ENCODE data around the gene GCSH. TPM values are rescaled to one million over a fixed set of nuclear protein-coding genes. Genes with fewer than 3 reads are reported as not detected.

Gene GCSH
- total RNA-seq, 1 experiment from 2014 or later = 109 TPM

DNA sequence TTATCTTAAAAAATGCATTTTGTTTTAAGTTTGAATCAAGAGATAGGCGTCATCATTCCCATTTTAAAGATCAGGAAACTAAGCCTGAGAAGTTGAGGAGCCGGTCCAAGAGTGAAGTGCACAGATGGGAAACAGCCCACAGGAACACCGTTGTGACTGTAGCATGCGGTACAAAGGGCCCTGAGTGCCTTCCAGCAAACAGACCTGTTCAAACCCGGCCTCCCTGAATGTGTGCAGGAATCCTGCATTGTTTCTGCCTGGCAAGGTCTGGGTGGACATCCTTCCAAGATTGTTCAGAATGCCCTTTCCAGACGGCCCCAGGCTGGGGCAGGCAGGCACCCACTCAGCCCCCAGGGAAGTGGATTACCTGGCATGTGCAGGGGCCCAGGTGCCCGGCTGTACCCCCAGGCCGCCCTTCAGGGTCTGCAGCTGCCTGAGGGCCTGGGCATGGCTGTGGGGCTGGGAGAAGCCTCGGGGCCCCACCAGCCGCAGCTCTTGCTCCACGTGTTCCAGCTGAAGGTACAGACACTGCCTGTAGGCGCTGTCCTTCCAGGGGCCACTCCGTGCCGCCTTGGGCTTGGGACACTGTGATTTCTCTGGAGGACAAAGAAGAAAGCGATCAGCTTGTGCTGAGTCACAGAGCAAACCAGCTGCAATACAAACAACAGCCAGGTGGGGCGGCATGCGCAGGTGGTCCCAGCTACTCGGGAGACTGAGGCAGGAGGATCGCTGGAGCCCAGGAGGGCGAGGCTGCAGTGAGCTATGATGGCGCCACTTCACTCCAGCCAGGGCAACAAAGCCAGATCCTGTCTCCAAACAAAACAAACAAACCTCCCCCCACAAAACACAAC, 45.0 kb upstream of the GCSH start:
- H3K4me1 Mint-ChIP-seq (ENCODE audit: low read depth, unreplicated experiment) = peaks cover 51% of the 10 kb centered on the region
- intact Hi-C loops (cut with micrococcal nuclease; ENCODE audit: unreplicated experiment) = loop anchor here (5.0 kb wide), 3 partner anchors 44 to 104 kb away; partner anchors contain the start of genes ATMIN, C16orf46 and GCSH
- no peaks in the 10 kb centered on the region for H3K9me3 Mint-ChIP-seq (ENCODE audit: low read depth, unreplicated experiment)
- TF ChIP-seq, protein P1, sequence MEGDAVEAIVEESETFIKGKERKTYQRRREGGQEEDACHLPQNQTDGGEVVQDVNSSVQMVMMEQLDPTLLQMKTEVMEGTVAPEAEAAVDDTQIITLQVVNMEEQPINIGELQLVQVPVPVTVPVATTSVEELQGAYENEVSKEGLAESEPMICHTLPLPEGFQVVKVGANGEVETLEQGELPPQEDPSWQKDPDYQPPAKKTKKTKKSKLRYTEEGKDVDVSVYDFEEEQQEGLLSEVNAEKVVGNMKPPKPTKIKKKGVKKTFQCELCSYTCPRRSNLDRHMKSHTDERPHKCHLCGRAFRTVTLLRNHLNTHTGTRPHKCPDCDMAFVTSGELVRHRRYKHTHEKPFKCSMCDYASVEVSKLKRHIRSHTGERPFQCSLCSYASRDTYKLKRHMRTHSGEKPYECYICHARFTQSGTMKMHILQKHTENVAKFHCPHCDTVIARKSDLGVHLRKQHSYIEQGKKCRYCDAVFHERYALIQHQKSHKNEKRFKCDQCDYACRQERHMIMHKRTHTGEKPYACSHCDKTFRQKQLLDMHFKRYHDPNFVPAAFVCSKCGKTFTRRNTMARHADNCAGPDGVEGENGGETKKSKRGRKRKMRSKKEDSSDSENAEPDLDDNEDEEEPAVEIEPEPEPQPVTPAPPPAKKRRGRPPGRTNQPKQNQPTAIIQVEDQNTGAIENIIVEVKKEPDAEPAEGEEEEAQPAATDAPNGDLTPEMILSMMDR (IDR thresholded peaks at IDR 0.05; ENCODE audit: unreplicated experiment) = peak; percentile 53
- H3K27me3 Mint-ChIP-seq (ENCODE audit: unreplicated experiment) = no peaks in the 10 kb centered on the region
- peaks cover 25% of the 10 kb centered on the region for H3K36me3 Mint-ChIP-seq (ENCODE audit: insufficient read depth, unreplicated experiment)
- no TSS peak for BruUV-seq (replicated peaks)
- H3K4me3 Mint-ChIP-seq (ENCODE audit: low read depth, unreplicated experiment) = no peak overlapping the region
- CTCF ChIA-PET = interaction anchor here (0.6 to 0.7 kb wide), 2 partner anchors 36 to 204 kb away, joined by 5 read pairs; no protein-coding TSS in a partner anchor
- H3K27ac Mint-ChIP-seq (ENCODE audit: unreplicated experiment) = peak overlapping the region; percentile 85
- DNase-seq = peak; percentile 60

DNA sequence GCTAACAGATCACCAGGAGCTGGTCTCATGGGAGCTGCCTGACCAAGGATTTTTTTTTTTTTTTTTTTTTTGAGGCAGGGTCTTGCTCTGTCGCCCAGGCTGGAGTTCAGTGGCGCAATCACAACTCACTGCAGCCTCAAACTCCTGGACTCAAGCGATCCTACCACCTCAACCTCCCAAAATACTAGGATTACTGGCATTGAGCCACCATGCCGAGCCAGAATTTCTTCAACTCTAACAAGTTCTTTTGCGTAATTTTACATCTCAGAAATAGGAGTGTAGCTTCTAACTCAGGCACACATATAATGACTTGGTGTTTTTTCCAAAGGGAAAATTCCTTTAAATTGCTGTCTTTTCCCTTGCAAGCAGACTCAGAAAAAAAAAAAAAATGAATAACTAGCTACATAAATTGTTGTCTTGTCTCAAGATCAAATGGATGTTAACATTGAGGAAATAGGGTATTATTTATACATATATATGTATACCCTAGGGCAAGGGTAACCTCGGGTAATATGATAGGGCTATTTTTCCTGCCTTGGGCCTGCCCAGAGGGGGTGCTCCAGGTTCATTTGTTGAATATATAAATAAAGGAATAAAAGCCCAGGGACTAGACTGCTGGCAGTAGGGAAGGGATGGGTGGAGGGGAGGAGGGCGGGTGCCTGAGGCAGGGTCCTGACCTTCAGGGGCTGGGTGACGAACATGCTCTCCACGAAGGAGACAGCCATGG, 42.8 kb upstream of the GCSH start:
- TF ChIP-seq, protein P1 (IDR thresholded peaks at IDR 0.05; ENCODE audit: unreplicated experiment) = no peak
- BruUV-seq (replicated peaks) = no TSS peak
- CTCF ChIA-PET = interaction anchor here (0.6 to 0.7 kb wide), 2 partner anchors 48 to 66 kb away, joined by 3 to 5 read pairs; no protein-coding TSS in a partner anchor
- Mint-ChIP-seq H3K9me3 (ENCODE audit: low read depth, unreplicated experiment) (no peaks in the 10 kb centered on the region), H3K4me3 (ENCODE audit: low read depth, unreplicated experiment) (no peak overlapping the region), H3K36me3 (ENCODE audit: insufficient read depth, unreplicated experiment) (peaks cover 17% of the 10 kb centered on the region), H3K27ac (ENCODE audit: unreplicated experiment) (no peak overlapping the region), H3K4me1 (ENCODE audit: low read depth, unreplicated experiment) (peaks cover 34% of the 10 kb centered on the region), H3K27me3 (ENCODE audit: unreplicated experiment) (no peaks in the 10 kb centered on the region)
- no peak for DNase-seq
- intact Hi-C loops (cut with micrococcal nuclease; ENCODE audit: unreplicated experiment) = loop anchor here (2.0 kb wide), 1 partner anchor 60 kb away; no protein-coding TSS in a partner anchor

GRCh38 chr16:81137754-81138153, 41.6 kb upstream of the GCSH start:
- DNase-seq = no peak
- no peak overlapping the region for H3K4me3 Mint-ChIP-seq (ENCODE audit: low read depth, unreplicated experiment)
- TF ChIP-seq, protein P1 (IDR thresholded peaks at IDR 0.05; ENCODE audit: unreplicated experiment) = no peak
- no peaks in the 10 kb centered on the region for H3K27me3 Mint-ChIP-seq (ENCODE audit: unreplicated experiment)
- H3K4me1 Mint-ChIP-seq (ENCODE audit: low read depth, unreplicated experiment) = peaks cover 21% of the 10 kb centered on the region
- peaks cover 5% of the 10 kb centered on the region for H3K36me3 Mint-ChIP-seq (ENCODE audit: insufficient read depth, unreplicated experiment)
- intact Hi-C loops (cut with micrococcal nuclease; ENCODE audit: unreplicated experiment) = loop anchor here (2.0 kb wide), 1 partner anchor 61 kb away; no protein-coding TSS in a partner anchor
- CTCF ChIA-PET = no interaction called here
- H3K27ac Mint-ChIP-seq (ENCODE audit: unreplicated experiment) = no peak overlapping the region
- BruUV-seq (replicated peaks) = no TSS peak
- H3K9me3 Mint-ChIP-seq (ENCODE audit: low read depth, unreplicated experiment) = no peaks in the 10 kb centered on the region

- no TSS peak for BruUV-seq (replicated peaks)
- H3K27ac Mint-ChIP-seq (ENCODE audit: unreplicated experiment) = no peak overlapping the region
- no peaks in the 10 kb centered on the region for H3K27me3 Mint-ChIP-seq (ENCODE audit: unreplicated experiment)
- peaks cover 3% of the 10 kb centered on the region for H3K36me3 Mint-ChIP-seq (ENCODE audit: insufficient read depth, unreplicated experiment)
- no peak overlapping the region for H3K4me3 Mint-ChIP-seq (ENCODE audit: low read depth, unreplicated experiment)
- H3K4me1 Mint-ChIP-seq (ENCODE audit: low read depth, unreplicated experiment) = peaks cover 13% of the 10 kb centered on the region
- H3K9me3 Mint-ChIP-seq (ENCODE audit: low read depth, unreplicated experiment) = no peaks in the 10 kb centered on the region
- intact Hi-C loops (cut with micrococcal nuclease; ENCODE audit: unreplicated experiment) = no loop called here
- TF ChIP-seq, protein P1 (IDR thresholded peaks at IDR 0.05; ENCODE audit: unreplicated experiment) = no peak
- no peak for DNase-seq
- CTCF ChIA-PET = interaction anchor here (0.6 kb wide), 1 partner anchor 13 kb away, joined by 3 read pairs; no protein-coding TSS in a partner anchor
Observed at GRCh38 chr16:81136390-81137335, 40.5 kb upstream of the GCSH start.

Data from Calu3 (cell line).